Osteoblast (primary cell): ENCODE measurements around the gene TNFAIP3. TPM values are rescaled to one million over a fixed set of nuclear protein-coding genes. Genes with fewer than 3 reads are reported as not detected.
A peak's percentile ranks its signal among the peaks of the same experiment; 100 is the strongest.

Experiments used
- DNase-seq: peaks from one replicate; pipeline ENCODE4 v3.0.0; 2011; ENCODE audit warnings: low spot score, mixed read lengths; ENCODE audit not compliant: insufficient read length; ENCODE audit errors: missing footprints
- H2AFZ ChIP-seq: 2 replicates; pipeline ENCODE4 v1.6.0; 2011; ENCODE audit warnings: mild to moderate bottlenecking, low read length
- H3K27ac ChIP-seq: 2 replicates; pipeline ENCODE4 v1.5.1; 2011; ENCODE audit warnings: mild to moderate bottlenecking, low read depth, low read length, moderate library complexity
- H3K27me3 ChIP-seq: 2 replicates; pipeline ENCODE4 v1.6.0; 2012; ENCODE audit warnings: mild to moderate bottlenecking, control low read depth, inconsistent platforms, low read length, moderate library complexity; ENCODE audit not compliant: insufficient read depth
- H3K36me3 ChIP-seq: 2 replicates; pipeline ENCODE4 v1.5.1; 2011; ENCODE audit warnings: mild to moderate bottlenecking, low read length, control low read depth, moderate library complexity; ENCODE audit not compliant: insufficient read depth
- H3K4me1 ChIP-seq: 2 replicates; pipeline ENCODE4 v1.5.1; 2011; ENCODE audit warnings: mild to moderate bottlenecking, low read length, control low read depth, moderate library complexity; ENCODE audit not compliant: insufficient read depth
- H3K4me2 ChIP-seq: 2 replicates; pipeline ENCODE4 v1.6.0; 2011; ENCODE audit warnings: mild to moderate bottlenecking, low read length; ENCODE audit not compliant: insufficient read depth
- H3K4me3 ChIP-seq: fragments of 200-600 bp; sonication (generic); 3 replicates; pipeline ENCODE4 v1.5.1; 2012; ENCODE audit warnings: mild to moderate bottlenecking, low read length, inconsistent platforms; ENCODE audit not compliant: insufficient read depth
- H3K79me2 ChIP-seq: 2 replicates; pipeline ENCODE4 v1.6.0; 2012; ENCODE audit warnings: mild to moderate bottlenecking, low read length, control low read depth, inconsistent platforms; ENCODE audit not compliant: insufficient read depth
- H3K9me3 ChIP-seq: 2 replicates; pipeline ENCODE4 v1.5.1; 2011; ENCODE audit warnings: low read depth, low read length, control low read depth
- H4K20me1 ChIP-seq: 2 replicates; pipeline ENCODE4 v1.6.0; 2012; ENCODE audit warnings: mild to moderate bottlenecking, low read length, control low read depth; ENCODE audit not compliant: insufficient read depth
- CTCF ChIP-seq: IDR thresholded peaks from 2 replicates; pipeline ENCODE4 v1.5.1; 2011; ENCODE audit warnings: mild to moderate bottlenecking, low read depth, low read length, moderate library complexity; ENCODE audit errors: extremely low read depth
- total RNA-seq: library from RNA; depleted of rRNA; stranded (reverse); fragments of >200 nt; gene quantifications from 2 replicates; pipeline ENCODE4 v1.2.3, GENCODE V29; 2012

Gene TNFAIP3
- total RNA-seq, 1 donor: 10.5 TPM

GRCh38 chr6:137871291-137871690 lies 4.2 kb downstream of the TNFAIP3 start:
- Histone ChIP-seq H3K36me3 (peaks cover 36% of the 10 kb centered on the region), H2AFZ (no peak overlapping the region), H3K9me3 (no peaks in the 10 kb centered on the region), H3K79me2 (peaks cover 89% of the 10 kb centered on the region), H4K20me1 (peaks cover 3% of the 10 kb centered on the region), H3K4me3 (peak overlapping the region; percentile 81), H3K27ac (peak overlapping the region; percentile 29), H3K4me2 (peak overlapping the region; percentile 92), H3K27me3 (no peaks in the 10 kb centered on the region), H3K4me1 (peaks cover 67% of the 10 kb centered on the region)
- TF ChIP-seq CTCF: no peak
- DNase-seq: no peak

- Histone ChIP-seq H3K79me2 (peaks cover 95% of the 10 kb centered on the region), H3K4me3 (peak overlapping the region; percentile 81), H3K9me3 (no peaks in the 10 kb centered on the region), H4K20me1 (peaks cover 3% of the 10 kb centered on the region), H3K36me3 (peaks cover 42% of the 10 kb centered on the region), H3K27ac (peak overlapping the region; percentile 40), H2AFZ (no peak overlapping the region), H3K27me3 (no peaks in the 10 kb centered on the region), H3K4me2 (peak overlapping the region; percentile 92), H3K4me1 (peaks cover 65% of the 10 kb centered on the region)
- DNase-seq: peak; percentile 75
- TF ChIP-seq CTCF: no peak
Observed at GRCh38 chr6:137871831-137872454, 4.9 kb downstream of the TNFAIP3 start.

- Histone ChIP-seq H3K4me3 (peak overlapping the region; percentile 81), H3K27ac (peak overlapping the region; percentile 40), H3K4me2 (peak overlapping the region; percentile 92), H3K27me3 (no peaks in the 10 kb centered on the region), H3K36me3 (peaks cover 50% of the 10 kb centered on the region), H3K9me3 (no peaks in the 10 kb centered on the region), H3K79me2 (peaks cover 96% of the 10 kb centered on the region), H3K4me1 (peaks cover 65% of the 10 kb centered on the region), H2AFZ (no peak overlapping the region), H4K20me1 (peaks cover 3% of the 10 kb centered on the region)
- TF ChIP-seq CTCF: no peak
- no peak for DNase-seq
Observed at GRCh38 chr6:137872581-137873115, 5.6 kb downstream of the TNFAIP3 start.

- H3K36me3 ChIP-seq: peaks cover 56% of the 10 kb centered on the region
- DNase-seq: peak; percentile 90
- no peak for TF ChIP-seq CTCF
- peaks cover 96% of the 10 kb centered on the region for H3K79me2 ChIP-seq
- no peaks in the 10 kb centered on the region for H3K9me3 ChIP-seq
- no peaks in the 10 kb centered on the region for H3K27me3 ChIP-seq
- peaks cover 69% of the 10 kb centered on the region for H3K4me1 ChIP-seq
- H3K4me3 ChIP-seq: peak overlapping the region; percentile 81
- peaks cover 3% of the 10 kb centered on the region for H4K20me1 ChIP-seq
- H3K4me2 ChIP-seq: peak overlapping the region; percentile 92
- H3K27ac ChIP-seq: peak overlapping the region; percentile 59
- no peak overlapping the region for H2AFZ ChIP-seq
Observed at GRCh38 chr6:137873273-137873762, 6.3 kb downstream of the TNFAIP3 start.
